Brain microvascular endothelial cell (primary cell): Measurements from ENCODE around the gene PRAC1.

Experiments used
- DNase-seq: peaks from one replicate; pipeline ENCODE4 v3.0.0-alpha.2; 2020
- H3K27ac ChIP-seq: fragments of 250-450 bp; sonication (Bioruptor Pico); 2 replicates; pipeline ENCODE4 v1.5.1; 2020; ENCODE audit warnings: mild to moderate bottlenecking, moderate library complexity
- H3K27me3 ChIP-seq: fragments of 250-450 bp; sonication (Bioruptor Pico); replicated peaks from 2 replicates; pipeline ENCODE4 v1.5.1; 2020; ENCODE audit warnings: mild to moderate bottlenecking
- H3K36me3 ChIP-seq: fragments of 250-450 bp; sonication (Bioruptor Pico); replicated peaks from 2 replicates; pipeline ENCODE4 v1.5.1; 2020; ENCODE audit warnings: mild to moderate bottlenecking
- H3K4me3 ChIP-seq: 2 replicates; pipeline ENCODE4 v1.5.1; 2011; ENCODE audit warnings: low read depth, mild to moderate bottlenecking, control low read depth, low read length, moderate library complexity
- CTCF ChIP-seq: IDR thresholded peaks from 2 replicates; pipeline ENCODE4 v1.5.1; 2011; ENCODE audit warnings: low read depth, mild to moderate bottlenecking, moderate library complexity, low read length, control low read depth, inconsistent platforms; ENCODE audit errors: missing control alignments
- in situ Hi-C: cut with HindIII; loops from 2 replicates; pipeline ENCODE4 v1.10.0; 2017; ENCODE audit warnings: low sequenced_read_pairs, low pct_ligation_motif_present

The PRAC1 gene

GRCh38 chr17:48701864-48702532 lies 20.3 kb downstream of the PRAC1 start:
- no peak for DNase-seq
- Histone ChIP-seq H3K36me3 (no peaks in the 10 kb centered on the region), H3K27ac (no peak overlapping the region), H3K4me3 (no peak overlapping the region), H3K27me3 (peaks cover 17% of the 10 kb centered on the region)
- in situ Hi-C loops, result no loop called here
- no peak for TF ChIP-seq CTCF

- Histone ChIP-seq H3K36me3 (no peaks in the 10 kb centered on the region), H3K27ac (no peak overlapping the region), H3K27me3 (no peaks in the 10 kb centered on the region), H3K4me3 (no peak overlapping the region)
- TF ChIP-seq CTCF, result no peak
- no peak for DNase-seq
- in situ Hi-C loops, result no loop called here
Observed at GRCh38 chr17:48693178-48693577, 29.1 kb downstream of the PRAC1 start.

GRCh38 chr17:48692049-48692448 lies 30.3 kb downstream of the PRAC1 start:
- Histone ChIP-seq H3K4me3 (no peak overlapping the region), H3K36me3 (no peaks in the 10 kb centered on the region), H3K27ac (no peak overlapping the region), H3K27me3 (no peaks in the 10 kb centered on the region)
- in situ Hi-C loops, result no loop called here
- no peak for DNase-seq
- TF ChIP-seq CTCF, result no peak

- Histone ChIP-seq H3K36me3 (no peaks in the 10 kb centered on the region), H3K4me3 (no peak overlapping the region), H3K27me3 (no peaks in the 10 kb centered on the region), H3K27ac (no peak overlapping the region)
- no peak for TF ChIP-seq CTCF
- DNase-seq, result no peak
- in situ Hi-C loops, result no loop called here
Observed at GRCh38 chr17:48690655-48691054, 31.7 kb downstream of the PRAC1 start.

- peaks cover 6% of the 10 kb centered on the region for H3K27me3 ChIP-seq
Observed at GRCh38 chr17:48681609-48682008, 40.7 kb downstream of the PRAC1 start.

More at GRCh38 chr17:48681609-48682008, 40.7 kb downstream of the PRAC1 start:
- Histone ChIP-seq H3K4me3 (no peak overlapping the region), H3K27ac (no peak overlapping the region), H3K36me3 (no peaks in the 10 kb centered on the region)
- no peak for DNase-seq
- TF ChIP-seq CTCF, result no peak
- in situ Hi-C loops, result no loop called here
